ENCODE data around the gene MGLL. TPM values are rescaled to one million over a fixed set of nuclear protein-coding genes. Genes with fewer than 3 reads are reported as not detected.

MGLL gene
- total and polyA plus RNA-seq, 4 donors: 9.4 to 277 (median 74.2) TPM

DNA sequence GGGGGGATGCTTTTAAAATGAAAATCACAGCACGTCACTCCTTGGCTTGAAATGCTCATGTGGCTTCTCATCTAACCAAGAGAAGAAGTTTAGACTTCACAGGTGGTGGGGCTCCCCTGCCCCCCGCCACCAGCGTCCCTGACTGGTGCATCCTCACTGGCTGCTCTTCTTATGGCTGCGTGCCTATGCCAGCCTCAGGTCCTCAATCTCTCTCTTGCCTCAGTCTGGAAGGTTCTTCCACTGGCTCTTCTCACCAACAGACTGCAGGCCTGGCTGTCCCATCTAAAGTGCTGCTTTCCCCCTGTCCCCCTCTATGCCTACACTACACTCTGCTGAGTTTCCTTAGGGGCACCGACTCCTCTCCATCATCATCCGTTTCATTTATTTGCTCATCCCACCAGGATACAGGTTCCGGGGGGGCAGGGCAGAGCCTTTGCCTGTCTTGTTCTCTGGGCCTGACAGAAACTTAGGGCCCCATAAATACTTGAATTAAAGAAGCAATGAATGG is 128.9 kb downstream of the MGLL start:
- H3K27ac ChIP-seq (ENCODE audit: low read depth in 1 of 2, low read length in 2 of 2): no peak overlapping the region
- DNase-seq (ENCODE audit: low spot score): no peak
- H3K9ac ChIP-seq (ENCODE audit: low read depth in 1 of 2, low read length in 2 of 2): no peak overlapping the region
- 92% methylated on average over 7 of the region's 7 CpGs for WGBS
- H3K9me3 ChIP-seq (ENCODE audit: control insufficient read depth in 4 of 4, low read length in 3 of 4): no peaks in the 10 kb centered on the region
- H3K27me3 ChIP-seq (ENCODE audit: control insufficient read depth in 4 of 4, insufficient read depth in 4 of 4, low read length in 3 of 4): no peaks in the 10 kb centered on the region
- H3K4me3 ChIP-seq (ENCODE audit: low read depth in 1 of 3, low read length in 3 of 3): no peak overlapping the region
- no peak for TF ChIP-seq FOXA2 (IDR thresholded peaks at IDR 0.05)
- TF ChIP-seq JUND (IDR thresholded peaks at IDR 0.05): no peak
- no peak for TF ChIP-seq EGR1 (IDR thresholded peaks at IDR 0.05; ENCODE audit: low read depth in 2 of 2)
- no peak for TF ChIP-seq REST (IDR thresholded peaks at IDR 0.05)
- TF ChIP-seq RXRA (IDR thresholded peaks at IDR 0.05): no peak
- TF ChIP-seq ATF3 (IDR thresholded peaks at IDR 0.05): no peak
- no peak for TF ChIP-seq TAF1 (conservative IDR thresholded peaks at IDR 0.05)
- TF ChIP-seq, protein P1, sequence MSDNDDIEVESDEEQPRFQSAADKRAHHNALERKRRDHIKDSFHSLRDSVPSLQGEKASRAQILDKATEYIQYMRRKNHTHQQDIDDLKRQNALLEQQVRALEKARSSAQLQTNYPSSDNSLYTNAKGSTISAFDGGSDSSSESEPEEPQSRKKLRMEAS (IDR thresholded peaks at IDR 0.05): no peak
- no peak for TF ChIP-seq RAD21 (IDR thresholded peaks at IDR 0.05)
- TF ChIP-seq HNF4A (conservative IDR thresholded peaks at IDR 0.05): no peak
- TF ChIP-seq YY1 (IDR thresholded peaks at IDR 0.05): no peak
- TF ChIP-seq CTCF (IDR thresholded peaks at IDR 0.05; ENCODE audit: low read depth, low read length, missing input control): no peak
- TF ChIP-seq GABPA (IDR thresholded peaks at IDR 0.05 in 1 of 2, conservative IDR thresholded peaks at IDR 0.05 in 1 of 2): no peak
- TF ChIP-seq, protein P2, sequence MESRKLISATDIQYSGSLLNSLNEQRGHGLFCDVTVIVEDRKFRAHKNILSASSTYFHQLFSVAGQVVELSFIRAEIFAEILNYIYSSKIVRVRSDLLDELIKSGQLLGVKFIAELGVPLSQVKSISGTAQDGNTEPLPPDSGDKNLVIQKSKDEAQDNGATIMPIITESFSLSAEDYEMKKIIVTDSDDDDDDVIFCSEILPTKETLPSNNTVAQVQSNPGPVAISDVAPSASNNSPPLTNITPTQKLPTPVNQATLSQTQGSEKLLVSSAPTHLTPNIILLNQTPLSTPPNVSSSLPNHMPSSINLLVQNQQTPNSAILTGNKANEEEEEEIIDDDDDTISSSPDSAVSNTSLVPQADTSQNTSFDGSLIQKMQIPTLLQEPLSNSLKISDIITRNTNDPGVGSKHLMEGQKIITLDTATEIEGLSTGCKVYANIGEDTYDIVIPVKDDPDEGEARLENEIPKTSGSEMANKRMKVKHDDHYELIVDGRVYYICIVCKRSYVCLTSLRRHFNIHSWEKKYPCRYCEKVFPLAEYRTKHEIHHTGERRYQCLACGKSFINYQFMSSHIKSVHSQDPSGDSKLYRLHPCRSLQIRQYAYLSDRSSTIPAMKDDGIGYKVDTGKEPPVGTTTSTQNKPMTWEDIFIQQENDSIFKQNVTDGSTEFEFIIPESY (IDR thresholded peaks at IDR 0.05): no peak
- TF ChIP-seq HNF4G (IDR thresholded peaks at IDR 0.05): no peak
- TF ChIP-seq NR2F2 (IDR thresholded peaks at IDR 0.05): no peak
- no peak for TF ChIP-seq FOXA1 (IDR thresholded peaks at IDR 0.05)
- TF ChIP-seq SP1 (IDR thresholded peaks at IDR 0.05): no peak
- peaks cover 6 to 22% (median 19%) of the 10 kb centered on the region in 4 donors for H3K4me1 ChIP-seq (ENCODE audit: control insufficient read depth in 4 of 4, insufficient read depth in 4 of 4, low read length in 3 of 4)
- peaks cover 3 to 20% (median 12%) of the 10 kb centered on the region in 4 donors for H3K36me3 ChIP-seq (ENCODE audit: control insufficient read depth in 4 of 4, insufficient read depth in 3 of 4, low read depth in 1 of 4, low read length in 3 of 4)
